ENCODE results near the gene NCOA5. TPM values are rescaled to one million over a fixed set of nuclear protein-coding genes. Genes with fewer than 3 reads are reported as not detected.

The NCOA5 gene
- total and polyA plus RNA-seq, 7 donors = 8.8 to 17.3 (median 11.4) TPM

DNA sequence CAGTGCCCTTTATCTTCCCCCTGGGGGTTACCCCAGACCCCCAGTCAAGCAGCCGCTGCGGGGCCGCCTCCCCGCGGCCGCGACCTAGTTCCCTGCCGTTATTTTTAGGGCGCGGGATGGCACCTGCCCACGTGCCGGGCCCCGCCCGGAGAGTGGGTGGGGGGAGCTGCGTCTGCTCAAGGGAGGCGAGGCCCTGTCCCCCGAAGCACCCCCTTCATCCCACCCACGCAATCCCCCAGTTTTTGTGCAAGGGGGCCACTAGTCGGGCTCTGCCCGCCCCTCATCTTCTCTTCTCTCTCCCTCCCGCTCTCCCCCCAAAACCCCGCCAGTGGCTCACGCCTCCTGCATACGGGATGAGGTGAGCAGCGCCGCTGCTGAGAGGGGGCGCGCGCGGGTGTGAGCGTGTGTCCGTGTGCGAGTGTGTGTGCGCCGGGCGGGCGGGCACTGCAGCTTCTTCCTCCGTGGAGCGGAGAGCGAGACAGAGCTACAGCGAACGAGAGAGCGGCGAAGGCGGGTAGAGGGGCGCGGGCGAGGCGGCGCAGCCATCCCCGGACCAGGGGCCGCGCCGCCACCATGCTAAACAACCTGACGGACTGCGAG, 60.9 kb downstream of the NCOA5 start, which contains the start of gene SLC12A5:
SLC12A5 (plus strand) TSS at position 444 of the 600 bp plus-strand sequence; CDS start at position 574, 130 bp downstream.
- DNase-seq (no peak), ATAC-seq (no peak)
- no peaks in the 10 kb centered on the region for H3K36me3 ChIP-seq (ENCODE audit: insufficient read depth in 1 of 2, low read depth in 1 of 2)
- intact Hi-C loops (cut with DNase I) = loop anchor here in 1 of 2 donors (10.0 kb wide), 1 partner anchor 126 kb away; no protein-coding TSS in a partner anchor
- no peaks in the 10 kb centered on the region for H3K4me1 ChIP-seq
- no peak within 1 kb of the TSS for H3K4me3 ChIP-seq
- H3K27me3 ChIP-seq (ENCODE audit: insufficient read depth in 3 of 3, low read length in 2 of 3) = peaks cover 9 to 96% (median 34%) of the 10 kb centered on the region in 3 donors
- H3K27ac ChIP-seq = no peak within 1 kb of the TSS
- no peaks in the 10 kb centered on the region for H3K9me3 ChIP-seq
- 13 to 19% (median 14%) methylated on average over 43 to 56 of the region's 56 CpGs for WGBS, 3 donors
- TF ChIP-seq, protein P1, sequence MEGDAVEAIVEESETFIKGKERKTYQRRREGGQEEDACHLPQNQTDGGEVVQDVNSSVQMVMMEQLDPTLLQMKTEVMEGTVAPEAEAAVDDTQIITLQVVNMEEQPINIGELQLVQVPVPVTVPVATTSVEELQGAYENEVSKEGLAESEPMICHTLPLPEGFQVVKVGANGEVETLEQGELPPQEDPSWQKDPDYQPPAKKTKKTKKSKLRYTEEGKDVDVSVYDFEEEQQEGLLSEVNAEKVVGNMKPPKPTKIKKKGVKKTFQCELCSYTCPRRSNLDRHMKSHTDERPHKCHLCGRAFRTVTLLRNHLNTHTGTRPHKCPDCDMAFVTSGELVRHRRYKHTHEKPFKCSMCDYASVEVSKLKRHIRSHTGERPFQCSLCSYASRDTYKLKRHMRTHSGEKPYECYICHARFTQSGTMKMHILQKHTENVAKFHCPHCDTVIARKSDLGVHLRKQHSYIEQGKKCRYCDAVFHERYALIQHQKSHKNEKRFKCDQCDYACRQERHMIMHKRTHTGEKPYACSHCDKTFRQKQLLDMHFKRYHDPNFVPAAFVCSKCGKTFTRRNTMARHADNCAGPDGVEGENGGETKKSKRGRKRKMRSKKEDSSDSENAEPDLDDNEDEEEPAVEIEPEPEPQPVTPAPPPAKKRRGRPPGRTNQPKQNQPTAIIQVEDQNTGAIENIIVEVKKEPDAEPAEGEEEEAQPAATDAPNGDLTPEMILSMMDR (IDR thresholded peaks at IDR 0.05) = no peak

DNA sequence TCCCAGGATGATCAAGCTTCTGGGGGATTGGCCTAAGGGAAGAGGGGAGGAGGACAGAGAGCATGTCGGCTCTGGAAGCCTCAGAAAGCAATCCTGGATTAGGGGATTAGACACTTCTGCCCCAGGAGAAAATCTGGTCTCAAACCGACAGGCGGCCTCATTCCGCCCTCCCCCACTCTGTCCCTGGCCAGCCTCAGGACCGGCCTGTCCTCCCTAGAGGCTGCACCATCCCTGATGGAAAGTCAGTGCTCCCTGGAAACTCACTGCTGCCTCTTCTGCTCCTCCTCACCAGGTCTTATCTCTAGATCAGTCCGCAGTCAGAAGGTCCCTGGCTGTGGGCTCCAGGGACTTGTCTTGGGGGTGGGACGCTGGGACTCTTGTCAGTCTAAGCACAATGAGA, 61.7 kb downstream of the NCOA5 start:
- DNase-seq (no peak), ATAC-seq (no peak)
- Histone ChIP-seq H3K4me1 (no peaks in the 10 kb centered on the region), H3K9me3 (no peaks in the 10 kb centered on the region), H3K27ac (no peak overlapping the region), H3K27me3 (ENCODE audit: insufficient read depth in 3 of 3, low read length in 2 of 3) (peaks cover 4 to 94% (median 34%) of the 10 kb centered on the region in 3 donors), H3K4me3 (no peak overlapping the region), H3K36me3 (ENCODE audit: insufficient read depth in 1 of 2, low read depth in 1 of 2) (no peaks in the 10 kb centered on the region)
- TF ChIP-seq, protein P1 (IDR thresholded peaks at IDR 0.05) = no peak
- WGBS, 3 donors = 53 to 61% (median 60%) methylated on average over 7 of the region's 7 CpGs
- intact Hi-C loops (cut with DNase I) = loop anchor here in 1 of 2 donors (10.0 kb wide), 1 partner anchor 127 kb away; no protein-coding TSS in a partner anchor

DNA sequence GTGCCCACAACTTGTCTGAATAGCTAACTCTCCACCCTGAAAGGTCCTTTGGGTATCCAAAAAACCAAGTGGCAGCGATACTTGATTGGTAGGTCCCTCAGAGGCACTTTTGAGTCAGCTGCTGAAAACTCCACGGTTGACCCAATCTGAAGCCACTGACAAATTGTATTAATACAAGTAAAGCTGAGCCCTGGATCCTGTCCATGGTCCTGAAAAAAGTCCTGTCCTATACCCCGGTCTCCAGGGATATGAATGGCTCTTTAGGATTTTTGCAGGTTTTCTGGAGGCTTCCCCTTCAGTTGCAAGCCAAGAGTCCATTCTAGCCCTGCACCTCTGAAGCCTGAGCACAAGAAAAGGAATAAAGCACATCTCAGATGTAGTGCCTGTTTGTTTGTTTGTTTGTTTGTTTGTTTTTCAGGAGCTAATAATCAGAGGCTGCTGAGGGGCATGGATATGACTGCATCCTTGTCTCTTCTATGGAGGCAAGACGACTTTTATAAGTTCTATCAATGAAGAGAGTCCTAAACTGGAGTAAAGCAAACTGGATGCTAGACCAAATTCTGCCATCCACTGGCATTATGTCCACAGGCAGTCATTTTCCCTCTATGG, 62.4 kb downstream of the NCOA5 start:
- Histone ChIP-seq H3K36me3 (ENCODE audit: insufficient read depth in 1 of 2, low read depth in 1 of 2) (no peaks in the 10 kb centered on the region), H3K9me3 (no peaks in the 10 kb centered on the region), H3K27ac (no peak overlapping the region), H3K4me1 (no peaks in the 10 kb centered on the region), H3K4me3 (no peak overlapping the region), H3K27me3 (ENCODE audit: insufficient read depth in 3 of 3, low read length in 2 of 3) (peaks cover 4 to 92% (median 34%) of the 10 kb centered on the region in 3 donors)
- intact Hi-C loops (cut with DNase I) = loop anchor here in 1 of 2 donors (10.0 kb wide), 1 partner anchor 127 kb away; no protein-coding TSS in a partner anchor
- WGBS, 3 donors = 7 to 10% (median 7%) methylated on average over 4 of the region's 4 CpGs
- TF ChIP-seq, protein P1 (IDR thresholded peaks at IDR 0.05) = no peak
- ATAC-seq = no peak
- no peak for DNase-seq

DNA sequence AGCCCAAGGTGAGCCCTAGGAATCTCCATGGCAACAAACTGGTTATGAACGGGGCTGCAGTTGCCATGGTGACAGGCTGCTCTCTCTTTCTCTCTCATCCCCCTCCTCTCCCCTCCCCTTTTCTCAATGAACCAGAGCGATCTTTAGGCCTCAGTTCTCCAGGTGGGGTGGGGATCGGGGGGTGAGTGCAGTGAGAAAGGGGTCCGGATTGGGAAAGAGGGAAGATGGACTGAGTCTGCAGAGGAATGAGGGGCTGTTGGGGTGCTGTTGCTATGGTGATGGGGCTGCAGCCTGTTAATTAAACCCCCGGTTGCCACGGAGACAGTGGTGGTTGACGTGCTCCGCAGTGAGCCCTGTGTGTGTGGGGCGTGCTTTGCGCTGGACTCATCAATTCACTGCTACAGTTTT, 64.4 kb downstream of the NCOA5 start:
- H3K9me3 ChIP-seq = no peaks in the 10 kb centered on the region
- TF ChIP-seq, protein P1 (IDR thresholded peaks at IDR 0.05) = no peak
- H3K27me3 ChIP-seq (ENCODE audit: insufficient read depth in 3 of 3, low read length in 2 of 3) = peaks cover 4 to 90% (median 32%) of the 10 kb centered on the region in 3 donors
- ATAC-seq (no peak), DNase-seq (no peak)
- WGBS, 3 donors = 46 to 58% (median 48%) methylated on average over 10 of the region's 10 CpGs
- no peaks in the 10 kb centered on the region for H3K36me3 ChIP-seq (ENCODE audit: insufficient read depth in 1 of 2, low read depth in 1 of 2)
- H3K4me1 ChIP-seq = no peaks in the 10 kb centered on the region
- intact Hi-C loops (cut with DNase I) = loop anchor here in 1 of 2 donors (10.0 kb wide), 1 partner anchor 129 kb away; no protein-coding TSS in a partner anchor
- no peak overlapping the region for H3K4me3 ChIP-seq
- H3K27ac ChIP-seq = no peak overlapping the region
